Central memory CD8-positive, alpha-beta T cell (primary cell): ENCODE results near the gene HPCAL1.
A peak's percentile ranks its signal among the peaks of the same experiment; 100 is the strongest.

Source experiments
- ATAC-seq: fragments of 150-1000 bp; cut with Tn5 transposase; replicated peaks from 2 replicates; pipeline ENCODE4 v1.10.0; 2022; ENCODE audit warnings: mild to moderate bottlenecking, moderate FRiP score, moderate number of reproducible peaks; ENCODE audit not compliant: poor library complexity, severe bottlenecking; ENCODE audit errors: extremely low read depth
- DNase-seq, 2 donors: peaks; one replicate each; pipeline ENCODE4 v3.0.0; 2021; ENCODE audit warnings: low spot score in 2 of 2
- H3K27ac Mint-ChIP-seq: one replicate; pipeline ENCODE4 v1.8.0; 2022; ENCODE audit warnings: low read depth, mild to moderate bottlenecking, moderate library complexity, mixed read lengths
- H3K27me3 Mint-ChIP-seq: one replicate; pipeline ENCODE4 v1.8.0; 2022; ENCODE audit warnings: mixed read lengths
- H3K36me3 Mint-ChIP-seq: one replicate; pipeline ENCODE4 v1.8.0; 2022; ENCODE audit warnings: mild to moderate bottlenecking, moderate library complexity, mixed read lengths; ENCODE audit not compliant: insufficient read depth
- H3K4me1 Mint-ChIP-seq: one replicate; pipeline ENCODE4 v1.8.0; 2022; ENCODE audit warnings: mixed read lengths
- H3K4me3 Mint-ChIP-seq: one replicate; pipeline ENCODE4 v1.8.0; 2022; ENCODE audit warnings: mild to moderate bottlenecking, moderate library complexity, mixed read lengths
- H3K9me3 Mint-ChIP-seq: one replicate; pipeline ENCODE4 v1.8.0; 2022; ENCODE audit warnings: mixed read lengths

Gene HPCAL1

GRCh38 chr2:10367472-10368439, 65.1 kb downstream of the HPCAL1 start:
- Mint-ChIP-seq H3K4me1 (peaks cover 35% of the 10 kb centered on the region), H3K27ac (no peak overlapping the region), H3K36me3 (no peaks in the 10 kb centered on the region), H3K9me3 (no peaks in the 10 kb centered on the region), H3K27me3 (no peaks in the 10 kb centered on the region), H3K4me3 (no peak overlapping the region)
- ATAC-seq (no peak), DNase-seq (no peak)

DNA sequence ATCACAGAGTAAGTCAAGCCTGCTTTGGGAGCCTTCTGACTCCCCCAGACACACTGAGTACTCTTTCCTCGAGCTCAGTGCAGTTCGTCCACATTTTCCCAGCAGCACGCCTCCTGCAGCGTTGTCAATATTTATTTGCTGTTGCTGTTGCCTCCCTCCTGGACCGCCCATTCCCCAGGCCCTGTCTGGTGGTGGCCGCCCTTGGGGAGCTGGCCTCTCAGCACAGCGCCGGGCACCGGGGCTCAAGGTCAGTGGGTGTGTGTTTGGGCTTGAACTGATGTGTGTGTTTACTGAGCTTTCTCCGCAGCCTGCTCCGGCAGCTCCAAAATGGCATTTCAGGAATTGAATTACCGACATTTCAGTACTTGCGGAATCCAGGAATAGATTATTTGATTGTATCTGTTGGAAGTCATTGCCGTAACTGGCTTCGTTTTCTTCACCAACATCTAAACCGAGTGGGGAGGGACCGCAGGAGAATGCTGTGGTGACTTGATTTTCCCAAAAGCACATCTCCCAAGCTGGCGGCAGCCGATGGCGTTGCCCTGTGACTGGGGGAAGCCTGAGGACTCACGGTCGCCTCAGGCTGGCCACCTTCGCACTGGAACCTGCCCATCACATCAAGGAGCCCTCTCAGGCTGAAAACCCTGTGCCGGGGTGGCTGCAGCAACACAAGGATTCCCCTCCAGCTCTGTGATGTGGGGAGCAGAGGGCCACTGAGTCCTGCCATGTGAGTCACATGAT, 66.0 kb downstream of the HPCAL1 start:
- ATAC-seq, result no peak
- H3K27me3 Mint-ChIP-seq, result no peaks in the 10 kb centered on the region
- H3K9me3 Mint-ChIP-seq, result no peaks in the 10 kb centered on the region
- no peak overlapping the region for H3K4me3 Mint-ChIP-seq
- H3K4me1 Mint-ChIP-seq, result peaks cover 40% of the 10 kb centered on the region
- H3K27ac Mint-ChIP-seq, result no peak overlapping the region
- DNase-seq, result no peak
- H3K36me3 Mint-ChIP-seq, result no peaks in the 10 kb centered on the region

DNA sequence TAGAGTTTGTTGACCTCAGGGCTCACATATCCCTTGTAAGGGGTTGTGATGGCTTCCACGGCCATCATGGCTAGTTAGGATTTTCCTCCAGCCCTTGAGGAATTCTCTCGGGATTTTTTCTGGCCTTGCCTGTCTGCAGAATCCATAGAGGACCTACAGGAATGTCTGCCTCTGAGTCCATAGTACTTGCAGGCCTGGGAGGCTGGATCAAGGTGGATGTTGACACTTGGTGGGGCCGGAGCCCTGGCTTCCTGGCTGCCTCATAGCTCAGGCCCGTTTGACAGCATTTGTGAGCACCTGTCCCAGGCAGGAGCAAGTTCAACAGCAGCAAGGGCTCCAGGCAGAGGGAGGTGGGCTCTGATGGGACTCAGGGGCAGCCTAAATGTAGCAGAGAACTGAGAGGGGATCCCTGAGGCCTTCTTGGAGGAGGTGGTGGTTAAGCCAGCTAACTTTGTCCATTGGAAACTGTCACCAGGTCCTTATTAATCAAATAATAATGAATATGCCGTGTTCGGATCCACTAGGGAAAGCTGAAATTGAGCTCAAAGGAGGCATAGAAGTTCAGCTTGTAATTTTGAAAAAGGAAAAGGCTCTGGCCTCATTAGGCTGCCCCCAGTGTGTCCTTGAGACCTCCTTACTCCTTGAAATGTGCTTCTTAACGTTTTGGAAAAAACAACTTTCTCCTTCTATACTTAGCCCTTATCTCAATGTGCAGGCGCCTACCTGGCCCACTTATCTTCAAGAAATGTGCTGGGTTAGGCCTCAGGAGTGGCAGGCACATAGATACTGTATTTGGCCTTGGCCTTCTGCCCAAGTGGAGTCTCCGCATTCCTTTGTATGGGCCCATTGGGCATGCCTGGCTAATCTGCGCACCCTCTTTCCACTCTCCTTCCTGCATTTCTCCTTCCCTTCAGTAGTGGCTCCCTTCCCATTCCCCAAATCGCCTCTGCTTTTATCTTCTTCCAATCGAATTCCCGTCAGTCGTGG, 66.9 kb downstream of the HPCAL1 start:
- H3K4me1 Mint-ChIP-seq, result peaks cover 45% of the 10 kb centered on the region
- DNase-seq (no peak), ATAC-seq (no peak)
- no peaks in the 10 kb centered on the region for H3K36me3 Mint-ChIP-seq
- H3K27ac Mint-ChIP-seq, result no peak overlapping the region
- H3K4me3 Mint-ChIP-seq, result no peak overlapping the region
- no peaks in the 10 kb centered on the region for H3K27me3 Mint-ChIP-seq
- H3K9me3 Mint-ChIP-seq, result no peaks in the 10 kb centered on the region

DNA sequence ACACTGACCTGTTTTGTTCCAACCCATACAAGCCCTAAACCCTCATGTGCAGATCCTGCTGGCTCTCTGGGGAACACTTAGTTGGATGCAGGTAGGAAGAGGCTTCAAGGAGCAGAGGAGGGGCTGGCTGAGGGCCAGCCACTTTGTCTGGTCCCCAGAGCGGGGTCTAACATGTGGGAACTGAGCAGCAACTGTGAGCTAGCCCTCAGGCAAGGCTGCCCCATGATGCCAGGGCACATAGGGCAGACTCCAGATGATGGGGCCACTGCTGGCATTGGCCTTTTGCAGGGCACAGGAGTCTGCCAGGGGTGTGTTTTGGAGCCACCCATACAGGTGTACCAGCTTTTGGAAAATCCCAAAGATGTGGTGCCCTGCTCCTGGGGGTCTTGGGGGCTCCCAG, 67.7 kb downstream of the HPCAL1 start:
- ATAC-seq (no peak), DNase-seq (no peak)
- Mint-ChIP-seq H3K4me3 (no peak overlapping the region), H3K36me3 (no peaks in the 10 kb centered on the region), H3K27ac (no peak overlapping the region), H3K27me3 (no peaks in the 10 kb centered on the region), H3K9me3 (no peaks in the 10 kb centered on the region), H3K4me1 (peaks cover 46% of the 10 kb centered on the region)

GRCh38 chr2:10370895-10371294, 68.2 kb downstream of the HPCAL1 start:
- ATAC-seq, result no peak
- peaks cover 51% of the 10 kb centered on the region for H3K4me1 Mint-ChIP-seq
- DNase-seq, result no peak
- H3K36me3 Mint-ChIP-seq, result peaks cover 2% of the 10 kb centered on the region
- no peaks in the 10 kb centered on the region for H3K27me3 Mint-ChIP-seq
- H3K27ac Mint-ChIP-seq, result no peak overlapping the region
- no peak overlapping the region for H3K4me3 Mint-ChIP-seq
- H3K9me3 Mint-ChIP-seq, result no peaks in the 10 kb centered on the region

DNA sequence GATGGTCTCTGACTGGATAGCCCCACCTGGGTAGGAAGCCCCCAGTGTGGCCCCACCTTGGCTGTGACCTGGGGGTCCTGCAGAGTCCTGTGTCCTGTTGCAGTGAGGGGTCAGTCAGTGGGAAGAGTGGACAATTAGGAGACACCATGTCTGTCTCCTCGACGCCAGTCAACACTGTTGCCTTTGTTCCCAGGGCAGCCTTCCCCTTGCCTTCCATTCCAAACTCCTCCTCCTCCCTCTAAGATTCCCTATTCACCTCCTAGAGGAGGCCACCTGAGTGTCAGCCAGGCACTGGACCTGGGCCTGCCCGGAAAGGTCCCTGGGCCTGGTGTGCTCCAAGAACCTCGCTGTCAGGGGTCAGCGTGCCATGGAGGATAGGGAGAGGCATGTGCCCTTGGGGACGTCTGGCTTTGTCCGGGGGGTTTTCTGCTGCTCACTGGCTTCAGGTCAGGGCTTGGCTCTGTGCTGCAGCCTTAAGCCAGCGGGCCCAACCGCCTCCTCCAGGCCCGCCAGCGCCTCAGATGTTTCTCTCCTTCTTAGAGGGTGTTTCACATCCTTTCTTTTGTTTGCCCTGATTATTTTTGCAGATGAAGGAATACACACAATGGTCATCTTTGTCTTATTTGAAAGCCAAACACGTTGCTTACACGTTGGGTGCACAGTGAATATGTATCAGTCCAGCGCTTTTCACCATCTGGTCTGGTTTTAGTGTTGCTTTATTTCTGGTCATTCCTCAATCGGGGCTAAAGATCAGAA, 68.9 kb downstream of the HPCAL1 start:
- no peak overlapping the region for H3K27ac Mint-ChIP-seq
- peaks cover 55% of the 10 kb centered on the region for H3K4me1 Mint-ChIP-seq
- H3K36me3 Mint-ChIP-seq, result peaks cover 4% of the 10 kb centered on the region
- ATAC-seq, result no peak
- H3K9me3 Mint-ChIP-seq, result no peaks in the 10 kb centered on the region
- DNase-seq, result no peak
- no peak overlapping the region for H3K4me3 Mint-ChIP-seq
- H3K27me3 Mint-ChIP-seq, result no peaks in the 10 kb centered on the region

- no peak overlapping the region for H3K4me3 Mint-ChIP-seq
- DNase-seq (no peak), ATAC-seq (no peak)
- peaks cover 55% of the 10 kb centered on the region for H3K4me1 Mint-ChIP-seq
- H3K27me3 Mint-ChIP-seq, result no peaks in the 10 kb centered on the region
- H3K36me3 Mint-ChIP-seq, result peaks cover 5% of the 10 kb centered on the region
- H3K9me3 Mint-ChIP-seq, result no peaks in the 10 kb centered on the region
- H3K27ac Mint-ChIP-seq, result peak overlapping the region; percentile 85
Measured at GRCh38 chr2:10372203-10372861, 69.6 kb downstream of the HPCAL1 start.

DNA sequence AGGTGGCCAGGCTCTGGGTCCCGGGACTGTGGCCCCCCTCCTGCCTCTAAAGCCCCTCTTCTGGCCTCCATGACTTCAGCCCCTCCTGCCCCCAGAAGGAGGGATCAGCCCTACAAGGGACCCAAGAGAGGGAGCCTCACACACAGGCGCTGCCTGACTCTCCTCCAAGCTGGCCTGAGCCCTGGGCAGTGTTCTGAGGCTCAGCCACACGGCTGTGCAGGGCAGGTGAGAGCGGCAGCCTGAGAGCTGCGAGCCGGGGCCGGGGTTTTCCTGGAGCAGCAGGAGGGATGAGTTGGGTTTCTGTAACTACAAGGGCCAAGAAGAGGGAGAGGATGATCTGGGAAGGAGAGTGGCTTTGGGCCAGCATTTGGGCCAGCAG, 70.1 kb downstream of the HPCAL1 start:
- Mint-ChIP-seq H3K4me3 (no peak overlapping the region), H3K9me3 (no peaks in the 10 kb centered on the region), H3K27me3 (no peaks in the 10 kb centered on the region), H3K4me1 (peaks cover 56% of the 10 kb centered on the region), H3K36me3 (peaks cover 5% of the 10 kb centered on the region), H3K27ac (peak overlapping the region; percentile 85)
- ATAC-seq (no peak), DNase-seq (no peak)

- H3K27ac Mint-ChIP-seq, result no peak overlapping the region
- ATAC-seq (no peak), DNase-seq (no peak)
- H3K36me3 Mint-ChIP-seq, result peaks cover 5% of the 10 kb centered on the region
- H3K9me3 Mint-ChIP-seq, result no peaks in the 10 kb centered on the region
- H3K27me3 Mint-ChIP-seq, result no peaks in the 10 kb centered on the region
- peaks cover 60% of the 10 kb centered on the region for H3K4me1 Mint-ChIP-seq
- H3K4me3 Mint-ChIP-seq, result no peak overlapping the region
Measured at GRCh38 chr2:10373931-10374330, 71.2 kb downstream of the HPCAL1 start.

DNA sequence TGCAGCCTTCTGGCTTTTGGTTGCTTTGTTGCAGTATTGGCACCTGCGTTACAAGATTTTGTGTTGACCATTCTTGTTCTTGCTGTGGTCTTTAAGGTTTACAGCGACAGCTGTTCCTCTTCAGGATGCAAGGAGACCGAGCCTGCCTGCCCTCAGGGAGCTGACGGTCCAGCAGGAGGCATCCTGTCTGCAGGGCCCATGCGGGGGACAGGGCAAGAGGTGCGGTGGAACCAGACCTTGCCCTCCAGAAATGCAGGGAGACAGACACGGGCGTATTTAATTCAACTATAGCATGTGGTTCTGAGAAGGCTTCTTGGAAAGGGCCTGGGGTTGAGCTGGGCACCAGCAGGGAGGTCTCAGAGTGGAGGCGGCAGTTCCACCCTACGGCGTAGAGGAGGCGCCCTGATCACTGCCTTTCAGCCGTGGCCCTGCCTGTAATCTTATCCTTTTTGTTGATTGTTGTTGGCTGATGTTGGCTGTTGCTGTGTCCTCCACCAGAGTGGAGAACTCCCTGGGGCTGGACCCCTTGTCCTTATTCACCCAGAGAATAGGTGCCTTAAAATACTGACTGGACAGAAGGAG, 71.7 kb downstream of the HPCAL1 start:
- peaks cover 65% of the 10 kb centered on the region for H3K4me1 Mint-ChIP-seq
- H3K4me3 Mint-ChIP-seq, result no peak overlapping the region
- ATAC-seq, result no peak

More for the DNA sequence above, 71.7 kb downstream of the HPCAL1 start:
- no peak for DNase-seq
- peaks cover 5% of the 10 kb centered on the region for H3K36me3 Mint-ChIP-seq
- H3K27ac Mint-ChIP-seq, result peak overlapping the region; percentile 85
- no peaks in the 10 kb centered on the region for H3K27me3 Mint-ChIP-seq
- H3K9me3 Mint-ChIP-seq, result no peaks in the 10 kb centered on the region
